ENCODE data around the gene SPOUT1.

DNA sequence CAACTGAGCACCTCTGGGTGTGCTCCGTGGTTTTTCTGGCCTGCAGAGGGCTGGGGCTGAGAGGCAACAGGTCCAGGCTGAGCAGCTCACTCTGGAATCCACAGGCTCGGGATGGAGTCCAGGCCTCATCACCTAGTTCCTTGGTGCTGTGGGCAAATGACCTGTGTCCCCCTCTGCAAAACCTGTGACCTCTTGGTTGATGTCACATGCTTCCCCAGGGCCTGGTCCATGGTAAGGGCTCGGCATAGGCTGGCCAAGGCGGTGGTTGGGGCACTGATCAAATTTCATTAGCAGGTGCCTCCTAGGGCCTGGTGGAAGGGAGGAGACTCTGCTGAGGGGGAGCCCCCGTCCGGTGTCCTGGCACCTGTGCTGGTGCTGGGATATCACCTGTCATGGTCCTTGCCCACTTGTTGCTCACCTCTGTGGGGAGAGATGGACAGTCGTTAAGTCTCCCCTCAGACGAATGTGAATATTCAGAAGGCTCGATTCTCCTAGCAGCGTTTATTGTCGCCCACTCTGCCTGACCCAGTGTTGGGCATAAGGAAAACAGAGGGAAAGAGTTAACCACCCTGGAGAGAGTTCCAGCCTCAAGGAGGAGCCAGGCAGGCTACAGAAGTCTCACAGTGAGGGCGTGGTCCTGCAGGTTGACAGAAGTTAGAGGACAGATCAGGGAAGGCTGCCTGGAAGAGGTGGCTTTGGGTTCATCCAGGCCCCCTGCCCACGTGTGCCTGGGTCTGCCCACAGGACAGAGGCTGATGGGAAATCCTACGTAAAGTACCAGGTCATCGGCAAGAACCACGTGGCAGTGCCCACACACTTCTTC is 7.8 kb downstream of the SPOUT1 start:
- TF ChIP-seq CTCF (optimal IDR thresholded peaks at IDR 0.05 in 1 of 3, IDR thresholded peaks at IDR 0.05 in 1 of 3, conservative IDR thresholded peaks at IDR 0.05 in 1 of 3; ENCODE audit: extremely low read depth in 1 of 3, insufficient read depth in 2 of 3, low read length in 3 of 3) (no peak), EZH2 (IDR thresholded peaks at IDR 0.05; ENCODE audit: low read length) (no peak)

Data from keratinocyte (primary cell).